Left renal pelvis (tissue), 4 donors: ENCODE results near the gene GRAP2. TPM values are rescaled to one million over a fixed set of nuclear protein-coding genes. Genes with fewer than 3 reads are reported as not detected.

Source experiments
- DNase-seq, 4 donors: peaks; one replicate each; pipeline ENCODE4 v3.0.0-alpha.2; 2013; ENCODE audit warnings: low read depth in 4 of 4, low spot score in 3 of 4
- polyA plus RNA-seq, 4 donors: library from polyadenylated mRNA; unstranded; fragments of 120-200 nt; gene quantifications; one replicate each; pipeline ENCODE4 v1.2.1, GENCODE V29; 2013; ENCODE audit not compliant: insufficient read length in 4 of 4

GRAP2 gene
- polyA plus RNA-seq, 4 donors: 0.43 to 1.1 (median 0.62) TPM

GRCh38 chr22:39959640-39960447 is 59.0 kb downstream of the GRAP2 start, which contains the start of gene TMA7B:
TMA7B (plus strand) TSS chr22:39960397; CDS start chr22:39964375, 3,978 bp downstream.
- DNase-seq: peak in 1 of 4 donors; percentile 24

GRCh38 chr22:39960791-39961746 is 60.2 kb downstream of the GRAP2 start:
- no peak for DNase-seq

- DNase-seq: no peak
Observed at GRCh38 chr22:39962071-39962470, 61.2 kb downstream of the GRAP2 start.

- DNase-seq: no peak
Observed at GRCh38 chr22:39965748-39966147, 64.9 kb downstream of the GRAP2 start.

GRCh38 chr22:39966470-39966869 is 65.6 kb downstream of the GRAP2 start:
- no peak for DNase-seq

GRCh38 chr22:39967103-39967829 is 66.4 kb downstream of the GRAP2 start:
- DNase-seq: no peak

GRCh38 chr22:39967996-39968972 is 67.4 kb downstream of the GRAP2 start:
- DNase-seq: no peak

GRCh38 chr22:39970742-39971141 is 69.9 kb downstream of the GRAP2 start:
- DNase-seq: no peak

GRCh38 chr22:39972641-39973040 is 71.8 kb downstream of the GRAP2 start:
- DNase-seq: no peak

- no peak for DNase-seq
Observed at GRCh38 chr22:39973656-39974055, 72.8 kb downstream of the GRAP2 start.

- DNase-seq: no peak
Observed at GRCh38 chr22:39974065-39974464, 73.2 kb downstream of the GRAP2 start.

- DNase-seq: no peak
Observed at GRCh38 chr22:39979048-39979447, 78.2 kb downstream of the GRAP2 start.

GRCh38 chr22:39979458-39979857 is 78.6 kb downstream of the GRAP2 start:
- DNase-seq: no peak

- no peak for DNase-seq
Observed at GRCh38 chr22:39980596-39980995, 79.7 kb downstream of the GRAP2 start.

GRCh38 chr22:39983346-39983745 is 82.5 kb downstream of the GRAP2 start:
- DNase-seq: no peak

- no peak for DNase-seq
Observed at GRCh38 chr22:39984006-39984405, 83.1 kb downstream of the GRAP2 start.

GRCh38 chr22:39984746-39985145 is 83.9 kb downstream of the GRAP2 start:
- no peak for DNase-seq

GRCh38 chr22:39985383-39986035 is 84.6 kb downstream of the GRAP2 start:
- DNase-seq: no peak
